CD4-positive, alpha-beta T cell treated with Interferon alpha-2 for 1 hour (primary cell): ENCODE results near the gene ACVR2B.

Experiments
- DNase-seq, 2 donors: peaks; one replicate each; pipeline ENCODE4 v3.0.0-alpha.2; 2020 to 2022

The ACVR2B gene

GRCh38 chr3:38488949-38489348 lies 35.3 kb downstream of the ACVR2B start:
- DNase-seq, result no peak

- no peak for DNase-seq
These were observed 36.1 kb downstream of the ACVR2B start for GRCh38 chr3:38489766-38490165.

DNA sequence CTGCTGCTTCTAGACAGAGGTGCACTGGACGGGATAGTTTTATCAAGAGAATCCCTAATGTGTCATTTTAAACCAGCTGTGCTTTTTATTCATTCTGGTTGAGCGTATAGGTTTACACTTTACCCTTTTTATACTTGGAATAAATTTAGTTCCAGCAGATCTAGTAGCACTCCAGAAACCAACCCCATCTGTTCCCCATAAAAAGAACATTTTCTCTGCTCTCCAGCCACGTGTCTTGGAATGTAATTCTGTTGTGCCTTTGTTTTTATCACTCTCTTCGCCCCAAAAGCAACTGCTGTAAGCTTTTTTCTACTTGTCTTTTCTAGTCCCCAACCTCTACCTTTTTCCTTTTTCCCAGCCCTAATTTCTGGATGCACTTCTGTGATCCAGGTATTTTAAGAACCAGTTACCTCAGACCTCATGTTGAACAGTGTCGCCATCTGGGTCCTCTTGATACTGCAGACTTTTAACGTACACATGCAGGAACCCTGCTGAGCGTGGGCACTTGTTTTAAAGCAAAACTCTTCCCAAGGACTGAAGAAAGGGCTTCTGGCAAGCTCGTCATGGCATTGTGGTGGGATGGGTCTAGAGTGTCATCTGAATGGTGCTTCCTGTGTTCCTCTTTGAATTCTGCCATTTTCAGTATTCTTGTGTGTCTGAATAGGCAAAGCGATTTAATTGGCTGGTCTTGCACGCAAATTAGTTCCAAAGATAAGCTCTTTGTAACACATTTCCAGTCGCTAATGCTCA lies 36.8 kb downstream of the ACVR2B start:
- DNase-seq, result no peak

DNA sequence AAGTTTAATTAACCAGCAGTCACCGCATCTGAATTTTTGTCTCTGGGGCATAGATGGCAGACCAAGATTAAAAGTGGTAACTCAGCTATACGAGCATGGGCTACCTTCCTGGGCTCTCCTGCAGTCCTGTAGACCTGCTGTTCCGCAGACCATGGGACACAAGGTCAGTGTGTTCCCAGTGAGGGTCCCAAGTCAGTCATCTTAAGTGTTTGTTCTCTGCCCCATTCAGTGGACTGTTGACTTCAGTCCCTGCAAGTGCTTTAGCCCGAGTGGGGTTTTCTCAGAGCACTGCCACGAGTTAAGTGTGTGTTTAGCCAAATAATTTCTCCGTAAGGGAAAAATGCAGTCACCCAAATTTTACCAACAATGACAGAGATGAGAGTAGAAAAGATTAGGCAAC lies 37.5 kb downstream of the ACVR2B start:
- DNase-seq, result no peak

- no peak for DNase-seq
These were observed 39.3 kb downstream of the ACVR2B start for GRCh38 chr3:38493031-38493430.

DNA sequence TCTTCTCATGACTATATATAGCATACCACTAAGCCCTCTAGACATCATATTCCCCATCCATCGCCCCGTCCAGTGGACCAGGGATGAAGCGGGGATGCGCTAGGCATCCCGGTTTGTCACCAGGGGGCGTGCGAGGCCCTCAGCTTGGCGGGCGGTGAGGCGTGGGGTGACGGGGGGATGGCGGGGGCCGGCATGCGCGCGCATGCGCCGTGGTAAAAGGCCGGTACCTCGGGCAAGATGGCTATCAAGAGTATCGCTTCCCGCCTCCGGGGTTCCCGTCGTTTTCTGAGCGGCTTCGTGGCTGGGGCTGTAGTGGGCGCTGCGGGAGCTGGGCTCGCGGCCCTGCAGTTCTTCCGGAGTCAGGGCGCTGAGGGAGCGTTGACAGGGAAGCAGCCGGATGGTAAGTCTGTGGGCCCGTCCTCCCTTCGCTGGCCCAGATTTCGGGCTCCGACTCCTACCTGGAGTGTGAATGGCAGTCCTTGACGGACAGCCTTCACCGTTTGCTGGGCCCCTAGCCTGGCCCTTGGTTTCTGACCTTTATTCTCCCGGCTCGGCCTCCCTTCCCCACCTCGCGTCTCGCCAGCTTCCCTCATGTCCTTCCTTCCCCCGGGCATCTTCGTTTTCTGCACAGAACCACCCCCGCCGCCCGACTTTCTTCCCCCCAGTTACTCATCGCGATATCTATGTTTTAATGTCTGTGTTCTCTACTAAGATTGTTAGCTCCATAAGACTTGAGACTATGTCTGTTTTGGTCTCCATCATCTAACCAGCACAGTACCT lies 42.6 kb downstream of the ACVR2B start, which contains the start of gene EXOG:
TSS of gene EXOG (plus strand) at position 210 of the 780 bp plus-strand sequence. CDS start at position 238, 28 bp downstream.
- peak; percentile 95 to 96 for DNase-seq

DNA sequence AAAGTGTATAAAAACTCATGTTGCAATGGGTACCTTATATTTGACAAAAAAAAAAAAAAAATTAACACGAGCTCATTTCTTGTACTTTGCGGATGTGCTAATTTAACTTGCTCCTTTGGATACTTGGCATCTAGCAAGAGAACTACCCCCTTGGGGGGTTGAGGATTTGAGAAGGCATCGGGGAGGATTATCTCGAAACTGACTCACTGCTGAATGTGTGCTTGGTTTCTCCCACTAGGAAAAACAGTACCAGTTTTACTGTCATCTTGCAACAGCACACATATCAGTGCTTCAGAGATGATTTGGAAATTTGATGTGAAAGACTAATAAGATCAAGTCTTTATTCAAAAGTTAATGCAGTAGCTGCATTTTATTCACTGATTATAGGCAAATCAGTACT lies 43.3 kb downstream of the ACVR2B start:
- DNase-seq, result no peak

- no peak for DNase-seq
These were observed 47.2 kb downstream of the ACVR2B start for GRCh38 chr3:38500688-38501417.

GRCh38 chr3:38507120-38507519 lies 53.4 kb downstream of the ACVR2B start:
- DNase-seq, result no peak

DNA sequence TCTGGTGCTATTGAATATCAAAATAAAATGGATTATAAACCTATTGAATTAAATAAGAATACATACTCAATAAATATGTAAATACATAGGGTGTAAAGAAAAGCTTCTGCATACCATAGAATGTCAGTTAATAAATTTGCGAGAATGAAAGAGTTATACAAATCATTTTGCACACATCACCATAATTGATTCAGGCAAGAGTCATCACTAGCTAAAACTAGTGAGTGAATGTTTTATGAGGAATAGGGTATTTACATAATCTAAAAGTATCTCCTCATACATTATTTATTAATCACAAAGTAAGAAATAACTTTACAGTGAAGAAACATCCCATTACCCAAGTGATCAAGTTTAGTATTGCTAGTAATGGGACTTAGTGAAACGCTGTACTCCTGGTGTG lies 56.0 kb downstream of the ACVR2B start:
- no peak for DNase-seq

DNA sequence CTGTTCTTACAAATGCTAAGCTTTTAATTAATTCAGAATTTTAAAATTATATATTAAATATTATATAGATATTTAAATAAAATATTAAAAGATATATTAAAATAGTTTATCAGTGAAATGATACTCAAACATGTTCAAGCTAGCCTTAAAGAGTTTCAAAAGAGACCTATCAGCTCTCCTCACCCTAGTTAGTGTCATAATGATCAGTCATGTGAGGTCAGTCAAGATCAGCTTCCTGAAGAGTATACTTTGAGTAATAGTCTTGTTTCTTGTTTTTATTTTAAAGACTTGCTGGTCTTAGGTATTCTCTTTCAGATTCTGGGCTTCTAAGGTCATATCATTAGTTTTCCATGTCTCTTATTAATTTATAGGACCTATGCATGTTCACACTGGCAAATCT lies 56.9 kb downstream of the ACVR2B start:
- no peak for DNase-seq

DNA sequence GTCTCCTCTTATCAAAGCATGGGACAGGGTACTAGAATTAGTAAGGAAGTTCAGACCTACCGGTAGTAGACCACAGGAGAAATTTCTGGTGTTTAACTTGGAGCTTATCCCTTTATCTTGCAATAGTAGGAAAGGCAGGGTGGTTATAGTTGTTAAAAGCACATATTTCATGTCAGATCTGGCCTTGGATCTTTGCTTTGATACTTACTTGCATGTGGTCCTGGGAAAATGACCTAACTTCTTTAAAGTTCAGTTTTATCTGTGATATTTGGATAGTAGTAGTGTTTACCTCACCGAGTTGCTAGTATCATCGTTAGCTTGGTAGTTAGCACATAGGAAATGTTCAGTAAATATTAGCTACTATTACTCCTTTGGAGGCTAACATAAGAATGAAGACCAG lies 57.9 kb downstream of the ACVR2B start:
- no peak for DNase-seq

DNA sequence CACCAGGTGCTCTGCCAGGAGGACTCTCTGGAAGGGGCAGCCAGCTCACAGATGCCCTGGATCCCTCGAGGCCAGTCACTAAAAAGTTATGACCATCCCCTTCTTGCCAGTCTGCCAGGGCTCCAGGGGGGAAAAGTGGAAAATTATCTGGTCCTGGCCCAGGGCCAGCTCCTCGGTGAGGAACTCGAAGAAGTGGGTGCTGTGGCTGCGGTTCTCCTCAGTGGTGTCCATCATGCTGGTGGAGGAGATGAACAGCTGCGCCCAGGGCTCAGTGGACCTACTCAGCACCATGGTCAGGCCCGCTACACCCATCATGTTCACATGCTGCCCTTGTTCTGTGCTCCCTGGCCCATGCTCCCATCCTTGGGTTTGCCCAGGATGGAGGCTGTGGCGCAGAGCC lies 61.7 kb downstream of the ACVR2B start:
- DNase-seq, result no peak

- DNase-seq, result no peak
These were observed 63.0 kb downstream of the ACVR2B start for GRCh38 chr3:38516669-38517068.

GRCh38 chr3:38519000-38519399 lies 65.3 kb downstream of the ACVR2B start:
- DNase-seq, result peak in 1 of 2 donors; percentile 4

GRCh38 chr3:38519651-38520050 lies 66.0 kb downstream of the ACVR2B start:
- DNase-seq, result peak in 1 of 2 donors; percentile 61

DNA sequence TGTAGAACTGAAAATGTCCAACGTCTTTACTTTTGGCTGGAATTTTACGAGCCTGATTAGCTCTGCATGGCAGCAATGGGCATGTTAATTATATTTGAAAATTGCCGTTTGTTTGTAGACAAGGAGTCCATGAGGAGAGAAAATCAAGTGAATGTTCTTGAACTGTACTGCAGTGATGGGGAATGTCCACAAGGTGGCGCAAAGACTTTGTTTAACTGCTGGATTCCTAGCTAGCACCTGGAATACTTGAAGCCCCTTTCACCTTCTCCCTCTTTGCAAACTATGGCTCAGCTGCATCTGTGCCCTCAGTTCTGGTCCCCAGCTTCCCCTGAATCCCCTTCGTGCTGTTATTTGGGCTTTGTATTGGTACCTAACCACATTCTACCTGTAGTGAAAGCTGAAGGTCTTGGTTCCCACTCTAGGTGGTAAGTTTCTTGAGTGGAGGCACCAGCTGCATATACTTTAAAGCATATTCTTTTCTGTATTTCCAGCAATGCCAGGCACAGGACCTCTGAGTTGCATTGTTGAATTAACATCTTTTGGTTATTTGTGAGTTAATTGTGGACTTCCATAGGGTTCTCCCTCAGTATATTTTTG lies 67.8 kb downstream of the ACVR2B start:
- peak; percentile 53 to 72 for DNase-seq

DNA sequence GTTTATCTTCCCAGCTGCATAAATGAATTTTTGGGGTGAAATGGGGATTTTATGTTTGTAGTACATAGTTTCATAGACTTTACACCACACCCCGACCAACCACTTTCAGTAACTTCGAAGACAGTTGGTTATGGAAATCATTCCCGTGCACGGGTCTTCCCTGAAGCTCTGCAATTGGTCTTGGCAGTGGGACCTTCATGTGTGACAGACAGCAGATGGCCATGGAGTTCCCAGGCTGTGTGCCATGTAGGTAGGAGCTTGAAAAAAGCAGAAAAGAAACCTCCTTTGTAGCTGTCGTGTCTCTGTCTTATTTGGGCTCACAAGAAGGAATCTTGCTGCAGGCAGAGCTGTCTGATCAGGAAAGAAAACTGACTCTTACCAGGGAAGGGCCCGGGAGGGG lies 68.3 kb downstream of the ACVR2B start:
- no peak for DNase-seq

GRCh38 chr3:38524141-38524739 lies 70.5 kb downstream of the ACVR2B start:
- DNase-seq, result no peak

DNA sequence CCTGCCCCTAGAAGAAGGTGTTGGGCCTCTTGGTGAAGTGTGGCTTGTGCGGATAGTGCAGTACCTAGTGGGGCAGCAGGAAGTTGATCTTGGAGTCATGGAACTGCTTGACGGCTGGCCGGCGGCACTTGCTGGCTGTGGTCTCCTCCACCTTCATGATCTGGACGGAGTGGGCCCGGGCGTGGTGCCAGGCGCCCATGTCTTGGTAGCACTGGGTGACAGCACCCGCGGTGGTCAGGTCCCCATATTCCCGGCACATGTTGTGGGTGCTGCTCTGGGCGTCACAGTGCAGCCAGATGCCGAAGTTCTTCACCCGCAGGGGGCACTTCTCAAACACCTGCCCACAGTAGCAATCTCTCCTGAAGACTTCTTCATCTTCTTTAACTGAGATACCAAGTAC lies 73.1 kb downstream of the ACVR2B start:
- no peak for DNase-seq

GRCh38 chr3:38528457-38528856 lies 74.8 kb downstream of the ACVR2B start:
- DNase-seq, result no peak

DNA sequence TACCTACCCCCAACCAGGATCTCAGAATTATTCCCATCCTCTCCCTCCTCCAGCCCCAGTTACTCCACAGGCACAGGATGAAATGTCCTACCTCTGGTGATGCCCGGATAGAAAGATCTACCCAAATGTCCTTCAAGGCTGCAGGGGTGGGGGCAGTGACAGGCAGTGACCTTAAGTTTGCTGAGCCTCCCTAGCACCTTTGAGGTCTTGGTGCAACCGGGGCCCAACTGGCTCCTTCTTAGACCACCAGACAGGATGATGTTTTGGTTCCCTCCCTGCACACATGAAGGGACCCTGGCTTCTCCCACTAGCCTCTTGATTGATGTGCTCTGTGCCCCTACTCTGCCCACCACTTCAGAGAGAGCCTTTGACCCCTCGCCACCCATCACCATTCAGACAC lies 78.8 kb downstream of the ACVR2B start:
- DNase-seq, result no peak
